SJSA1 (cell line): Measurements from ENCODE around the gene TMEM178B. TPM values are rescaled to one million over a fixed set of nuclear protein-coding genes. Genes with fewer than 3 reads are reported as not detected.

ENCODE experiments used
- DNase-seq, 2 experiments: peaks; one replicate each; pipeline ENCODE4 v3.0.0-alpha.2; 2015 to 2020; ENCODE audit warnings: low spot score in 2 of 2, low read depth in 1 of 2
- H3K27ac ChIP-seq: fragments of 250-450 bp; sonication (Bioruptor Pico); 2 replicates; pipeline ENCODE4 v1.5.1; 2020; ENCODE audit warnings: mild to moderate bottlenecking, moderate library complexity
- H3K27me3 ChIP-seq: fragments of 250-450 bp; sonication (Bioruptor Pico); replicated peaks from 2 replicates; pipeline ENCODE4 v1.5.1; 2020; ENCODE audit warnings: mild to moderate bottlenecking, moderate library complexity
- H3K36me3 ChIP-seq: fragments of 250-450 bp; sonication (Bioruptor Pico); 2 replicates; pipeline ENCODE4 v1.5.1; 2020; ENCODE audit warnings: mild to moderate bottlenecking
- H3K4me1 ChIP-seq: fragments of 250-450 bp; sonication (Bioruptor Pico); replicated peaks from 2 replicates; pipeline ENCODE4 v1.6.1; 2021; ENCODE audit warnings: mild to moderate bottlenecking
- H3K4me3 ChIP-seq: fragments of 250-450 bp; sonication (Bioruptor Pico); 2 replicates; pipeline ENCODE4 v1.5.1; 2020; ENCODE audit warnings: mild to moderate bottlenecking
- H3K9me3 ChIP-seq: fragments of 250-450 bp; sonication (Bioruptor Pico); replicated peaks from 2 replicates; pipeline ENCODE4 v1.5.1; 2020; ENCODE audit warnings: mild to moderate bottlenecking
- total RNA-seq: library from RNA; depleted of rRNA; stranded (reverse); fragments of >200 nt; shearing (Covaris generic); gene quantifications from 2 replicates; pipeline ENCODE4 v1.2.3, GENCODE V29; 2014

Gene TMEM178B
- total RNA-seq, 1 experiment from 2014 or later, result under 0.01 TPM

GRCh38 chr7:141295367-141295895, 221.6 kb downstream of the TMEM178B start:
- Histone ChIP-seq H3K27ac (no peak overlapping the region), H3K36me3 (no peaks in the 10 kb centered on the region), H3K9me3 (no peaks in the 10 kb centered on the region), H3K27me3 (no peaks in the 10 kb centered on the region), H3K4me3 (no peak overlapping the region), H3K4me1 (no peaks in the 10 kb centered on the region)
- DNase-seq, result no peak

- no peaks in the 10 kb centered on the region for H3K9me3 ChIP-seq
- no peak for DNase-seq
- no peaks in the 10 kb centered on the region for H3K36me3 ChIP-seq
- no peak overlapping the region for H3K4me3 ChIP-seq
- no peak overlapping the region for H3K27ac ChIP-seq
- no peaks in the 10 kb centered on the region for H3K27me3 ChIP-seq
- H3K4me1 ChIP-seq, result no peaks in the 10 kb centered on the region
Measured at GRCh38 chr7:141300816-141301215, 227.0 kb downstream of the TMEM178B start.

GRCh38 chr7:141301544-141301943, 227.7 kb downstream of the TMEM178B start:
- DNase-seq, result no peak
- no peaks in the 10 kb centered on the region for H3K27me3 ChIP-seq

GRCh38 chr7:141302617-141303016, 228.8 kb downstream of the TMEM178B start:
- Histone ChIP-seq H3K9me3 (no peaks in the 10 kb centered on the region), H3K27ac (no peak overlapping the region), H3K27me3 (no peaks in the 10 kb centered on the region), H3K4me3 (no peak overlapping the region), H3K4me1 (no peaks in the 10 kb centered on the region), H3K36me3 (no peaks in the 10 kb centered on the region)
- DNase-seq, result no peak

More at GRCh38 chr7:141301544-141301943, 227.7 kb downstream of the TMEM178B start:
- no peak overlapping the region for H3K27ac ChIP-seq
- no peaks in the 10 kb centered on the region for H3K9me3 ChIP-seq
- no peaks in the 10 kb centered on the region for H3K36me3 ChIP-seq
- no peaks in the 10 kb centered on the region for H3K4me1 ChIP-seq
- no peak overlapping the region for H3K4me3 ChIP-seq

- no peak overlapping the region for H3K27ac ChIP-seq
- H3K4me3 ChIP-seq, result no peak overlapping the region
- DNase-seq, result no peak
- H3K4me1 ChIP-seq, result no peaks in the 10 kb centered on the region
- H3K9me3 ChIP-seq, result no peaks in the 10 kb centered on the region
- no peaks in the 10 kb centered on the region for H3K36me3 ChIP-seq
- no peaks in the 10 kb centered on the region for H3K27me3 ChIP-seq
Measured at GRCh38 chr7:141304291-141304690, 230.4 kb downstream of the TMEM178B start.

- Histone ChIP-seq H3K36me3 (no peaks in the 10 kb centered on the region), H3K27me3 (no peaks in the 10 kb centered on the region), H3K4me3 (no peak overlapping the region), H3K4me1 (no peaks in the 10 kb centered on the region), H3K27ac (no peak overlapping the region), H3K9me3 (no peaks in the 10 kb centered on the region)
- no peak for DNase-seq
Measured at GRCh38 chr7:141306081-141306480, 232.2 kb downstream of the TMEM178B start.

- H3K4me1 ChIP-seq, result no peaks in the 10 kb centered on the region
- no peak overlapping the region for H3K27ac ChIP-seq
- DNase-seq, result no peak
- H3K36me3 ChIP-seq, result no peaks in the 10 kb centered on the region
- no peak overlapping the region for H3K4me3 ChIP-seq
- no peaks in the 10 kb centered on the region for H3K9me3 ChIP-seq
- no peaks in the 10 kb centered on the region for H3K27me3 ChIP-seq
Measured at GRCh38 chr7:141312395-141312794, 238.5 kb downstream of the TMEM178B start.

GRCh38 chr7:141312828-141313521, 239.1 kb downstream of the TMEM178B start:
- no peaks in the 10 kb centered on the region for H3K4me1 ChIP-seq
- no peak overlapping the region for H3K27ac ChIP-seq
- no peaks in the 10 kb centered on the region for H3K9me3 ChIP-seq
- no peak for DNase-seq
- no peaks in the 10 kb centered on the region for H3K27me3 ChIP-seq
- H3K36me3 ChIP-seq, result no peaks in the 10 kb centered on the region
- no peak overlapping the region for H3K4me3 ChIP-seq

- H3K4me1 ChIP-seq, result no peaks in the 10 kb centered on the region
- H3K27me3 ChIP-seq, result no peaks in the 10 kb centered on the region
- DNase-seq, result no peak
- no peaks in the 10 kb centered on the region for H3K9me3 ChIP-seq
- H3K27ac ChIP-seq, result no peak overlapping the region
- no peaks in the 10 kb centered on the region for H3K36me3 ChIP-seq
- H3K4me3 ChIP-seq, result no peak overlapping the region
Measured at GRCh38 chr7:141313896-141314295, 240.0 kb downstream of the TMEM178B start.

- Histone ChIP-seq H3K4me1 (no peaks in the 10 kb centered on the region), H3K4me3 (no peak overlapping the region), H3K36me3 (no peaks in the 10 kb centered on the region), H3K9me3 (no peaks in the 10 kb centered on the region; the same call in 1 of the 2 replicates), H3K27me3 (no peaks in the 10 kb centered on the region), H3K27ac (no peak overlapping the region)
- no peak for DNase-seq
Measured at GRCh38 chr7:141317033-141317585, 243.2 kb downstream of the TMEM178B start.

- H3K9me3 ChIP-seq, result no peaks in the 10 kb centered on the region; the same call in 1 of the 2 replicates
- DNase-seq, result no peak
Measured at GRCh38 chr7:141320287-141320686, 246.4 kb downstream of the TMEM178B start.

GRCh38 chr7:141322383-141322782, 248.5 kb downstream of the TMEM178B start:
- no peak overlapping the region for H3K4me3 ChIP-seq
- H3K36me3 ChIP-seq, result no peaks in the 10 kb centered on the region
- H3K9me3 ChIP-seq, result no peaks in the 10 kb centered on the region; the same call in 1 of the 2 replicates
- no peak for DNase-seq
- H3K4me1 ChIP-seq, result no peaks in the 10 kb centered on the region
- H3K27me3 ChIP-seq, result no peaks in the 10 kb centered on the region
- no peak overlapping the region for H3K27ac ChIP-seq

More at GRCh38 chr7:141320287-141320686, 246.4 kb downstream of the TMEM178B start:
- Histone ChIP-seq H3K27me3 (no peaks in the 10 kb centered on the region), H3K36me3 (no peaks in the 10 kb centered on the region), H3K4me3 (no peak overlapping the region), H3K4me1 (no peaks in the 10 kb centered on the region), H3K27ac (no peak overlapping the region)

- Histone ChIP-seq H3K4me3 (no peak overlapping the region), H3K27ac (no peak overlapping the region), H3K27me3 (no peaks in the 10 kb centered on the region), H3K36me3 (no peaks in the 10 kb centered on the region), H3K9me3 (no peaks in the 10 kb centered on the region; the same call in 1 of the 2 replicates), H3K4me1 (no peaks in the 10 kb centered on the region)
- no peak for DNase-seq
Measured at GRCh38 chr7:141323826-141324225, 250.0 kb downstream of the TMEM178B start.

- H3K4me1 ChIP-seq, result no peaks in the 10 kb centered on the region
- no peaks in the 10 kb centered on the region for H3K27me3 ChIP-seq
- H3K4me3 ChIP-seq, result no peak overlapping the region
- H3K36me3 ChIP-seq, result no peaks in the 10 kb centered on the region
- no peaks in the 10 kb centered on the region; the same call in 1 of the 2 replicates for H3K9me3 ChIP-seq
- no peak overlapping the region for H3K27ac ChIP-seq
- DNase-seq, result no peak
Measured at GRCh38 chr7:141324870-141325269, 251.0 kb downstream of the TMEM178B start.
